Activated naive CD8-positive, alpha-beta T cell treated with anti-CD3 and anti-CD28 coated beads, Interleukin-2, amount 50 U/mL, for 16 hours (primary cell): ENCODE measurements around the gene ARHGAP15.

Experiments used
- DNase-seq: peaks from one replicate; pipeline ENCODE4 v3.0.0-alpha.2; 2020; ENCODE audit warnings: low read depth, low spot score

The ARHGAP15 gene

DNA sequence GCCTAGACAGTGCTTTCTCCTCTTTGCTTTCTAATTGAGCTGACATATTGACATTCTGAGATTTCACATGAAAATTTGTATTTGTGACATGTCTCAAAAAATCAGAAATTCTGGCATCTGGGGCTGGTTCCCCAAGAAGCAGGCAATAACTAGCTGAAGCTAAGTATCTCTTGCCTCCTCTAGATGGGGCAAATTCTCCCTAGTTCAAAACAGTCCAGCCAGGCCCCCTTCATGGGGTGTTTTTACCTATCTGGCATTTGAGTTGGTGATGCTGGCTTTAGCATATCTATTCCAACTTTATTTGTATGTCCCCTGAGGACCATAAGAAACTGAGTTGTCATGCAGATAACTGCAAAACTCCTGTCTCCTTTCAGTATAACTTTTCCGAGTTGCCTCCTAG is 39.9 kb downstream of the ARHGAP15 start:
- DNase-seq: no peak

DNA sequence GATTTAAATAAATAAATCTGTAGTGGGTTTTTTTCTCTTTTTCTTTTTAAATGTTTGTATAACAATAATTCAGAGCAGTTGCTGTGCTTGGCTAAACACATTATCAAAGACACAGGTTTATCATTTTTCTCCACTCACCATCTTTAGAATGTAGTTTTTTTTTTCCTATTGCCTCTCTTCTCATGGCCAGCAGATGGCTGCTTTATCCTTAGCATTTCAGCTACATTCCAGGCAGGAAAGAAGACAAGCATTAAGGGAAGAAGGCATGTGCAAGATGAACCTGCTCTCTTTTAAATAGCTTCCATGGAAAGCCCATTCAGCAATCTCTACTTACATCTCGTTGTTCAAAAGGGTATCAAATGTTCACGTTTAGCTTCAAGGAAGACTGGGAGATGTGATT is 42.6 kb downstream of the ARHGAP15 start:
- no peak for DNase-seq

DNA sequence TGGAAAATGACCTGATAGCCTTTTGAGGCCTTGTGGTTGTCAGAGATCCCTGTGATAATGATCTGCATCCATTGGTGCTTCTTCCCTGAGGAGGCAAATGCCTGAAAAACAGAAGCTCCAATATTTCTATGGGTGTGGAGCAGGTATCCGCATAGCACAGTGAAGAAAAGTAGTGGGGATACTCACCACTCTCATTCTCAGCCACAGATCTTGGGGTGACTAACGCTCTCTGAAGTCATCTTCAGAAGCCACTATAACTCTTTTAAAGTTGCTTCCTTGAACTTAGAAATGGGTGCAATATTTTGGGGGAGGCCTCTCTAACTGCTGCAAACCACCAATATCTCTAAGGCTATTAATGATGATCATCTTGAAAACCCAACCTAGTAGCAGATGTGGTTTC is 46.2 kb downstream of the ARHGAP15 start:
- DNase-seq: no peak

DNA sequence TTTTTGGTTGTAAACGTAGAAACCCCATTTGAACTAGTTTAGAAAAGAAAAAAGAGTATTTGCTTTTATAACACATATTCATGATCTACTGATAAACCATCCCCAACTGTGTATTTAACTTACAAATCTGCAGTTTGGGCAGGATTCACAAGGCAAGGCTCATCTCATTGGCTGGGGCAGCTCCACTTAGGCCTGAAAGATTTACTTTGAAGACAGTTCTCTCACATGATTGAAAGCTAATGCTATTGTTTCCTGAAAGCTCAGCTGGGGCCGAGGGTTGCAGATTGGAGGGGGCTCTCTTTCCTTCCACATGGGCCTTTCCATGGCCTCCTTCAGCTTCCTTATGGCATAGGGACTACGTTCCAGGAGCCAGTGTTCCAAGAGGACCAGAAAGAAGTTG is 47.4 kb downstream of the ARHGAP15 start:
- DNase-seq: no peak

DNA sequence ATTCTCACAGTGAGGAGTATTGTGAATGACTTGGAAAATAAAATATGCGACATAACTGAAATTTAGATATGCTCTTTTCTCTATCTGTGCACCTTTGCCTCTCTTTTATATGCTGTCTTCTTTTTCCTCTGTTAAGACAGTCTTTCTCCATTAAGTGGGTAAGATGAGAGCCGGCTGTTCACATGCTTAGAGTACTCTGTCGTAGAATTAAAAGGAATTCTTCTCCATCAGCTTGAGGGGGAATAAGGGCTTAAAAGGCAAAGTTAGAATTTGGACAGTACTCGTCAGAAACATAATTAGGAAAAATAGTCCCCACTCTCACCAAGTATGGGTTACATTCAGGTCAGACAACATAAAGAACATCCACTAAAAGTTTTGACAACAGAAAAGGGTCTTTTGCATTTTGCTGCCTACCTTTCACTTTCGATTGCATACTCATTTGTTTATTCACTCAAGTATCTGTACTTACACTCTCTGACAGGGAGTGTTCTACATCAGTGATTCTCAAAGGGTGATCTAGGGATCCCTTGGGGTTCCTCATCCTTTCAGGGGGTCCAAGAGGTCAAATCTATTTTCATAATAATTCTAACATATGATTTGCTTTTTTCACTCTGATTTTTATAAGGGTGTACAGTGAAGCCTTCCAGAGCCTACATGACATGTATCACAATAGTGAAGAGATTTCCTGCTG is 48.0 kb downstream of the ARHGAP15 start:
- no peak for DNase-seq

DNA sequence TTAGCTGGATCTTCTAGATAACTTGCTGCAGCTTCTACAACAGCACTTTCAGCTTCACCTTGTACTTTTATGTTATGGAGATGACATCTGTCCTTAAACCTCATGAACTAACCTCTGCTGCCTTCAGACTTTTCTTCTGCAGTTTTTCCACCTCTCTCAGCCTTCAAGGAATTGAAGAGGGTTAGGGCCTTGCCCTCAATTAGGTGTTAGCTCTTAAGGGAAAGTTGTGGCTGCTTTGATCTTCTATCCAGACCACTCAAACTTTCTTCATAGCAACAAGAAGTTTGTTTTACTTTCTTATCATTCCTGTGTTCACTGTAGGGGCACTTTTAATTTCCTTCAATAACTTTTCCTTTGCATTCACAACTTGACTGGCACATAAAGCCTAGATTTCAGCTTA is 52.3 kb downstream of the ARHGAP15 start:
- no peak for DNase-seq

DNA sequence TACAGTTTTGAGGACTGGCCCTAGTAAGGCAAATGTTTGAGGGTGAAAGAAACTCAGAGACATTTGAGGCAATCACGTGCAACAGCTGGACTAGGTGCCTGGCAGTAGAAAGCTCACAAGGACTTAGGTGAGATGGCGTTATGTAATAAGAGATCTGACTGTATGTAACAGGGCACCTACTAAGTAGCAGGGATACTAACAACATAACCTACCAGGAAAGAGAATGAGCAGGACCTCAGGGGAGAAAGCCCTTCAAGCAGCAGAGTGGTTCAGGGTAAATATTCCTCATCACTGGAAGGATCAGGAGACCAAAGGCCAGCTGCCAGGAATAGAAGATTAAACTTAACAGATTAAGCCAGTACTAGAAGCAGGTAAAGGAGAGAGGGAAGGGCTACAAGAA is 53.4 kb downstream of the ARHGAP15 start:
- DNase-seq: no peak

DNA sequence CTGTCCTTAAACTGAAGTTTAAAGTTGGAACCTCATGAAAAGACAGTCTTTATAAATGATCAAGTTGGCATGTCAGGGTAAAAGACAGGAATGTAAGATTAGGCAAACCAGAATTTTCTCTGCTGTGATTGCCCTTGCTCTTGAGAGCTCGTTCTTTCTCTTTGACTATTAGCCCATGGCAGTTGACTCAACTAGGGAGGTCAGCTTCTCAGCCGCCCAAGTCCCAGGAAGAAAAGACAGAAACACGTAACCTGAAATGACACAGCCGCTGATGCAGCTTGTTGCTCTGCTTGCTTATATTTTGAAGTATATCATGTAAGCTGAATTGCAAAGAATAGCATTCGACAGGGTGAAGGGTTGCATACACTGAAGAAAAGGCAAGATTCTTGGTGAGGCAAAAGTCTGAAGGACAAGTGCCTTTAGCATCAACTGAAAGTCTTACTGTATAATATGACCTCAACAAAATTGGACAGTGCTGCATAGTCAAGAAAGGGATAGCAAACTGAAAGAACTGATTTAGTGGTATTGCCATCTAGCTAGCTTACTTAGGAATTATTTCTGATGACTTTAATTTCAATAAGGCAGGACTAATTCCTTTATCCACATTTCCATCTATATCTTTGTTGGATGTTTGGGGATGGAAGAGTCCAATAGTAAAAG is 54.7 kb downstream of the ARHGAP15 start:
- no peak for DNase-seq

DNA sequence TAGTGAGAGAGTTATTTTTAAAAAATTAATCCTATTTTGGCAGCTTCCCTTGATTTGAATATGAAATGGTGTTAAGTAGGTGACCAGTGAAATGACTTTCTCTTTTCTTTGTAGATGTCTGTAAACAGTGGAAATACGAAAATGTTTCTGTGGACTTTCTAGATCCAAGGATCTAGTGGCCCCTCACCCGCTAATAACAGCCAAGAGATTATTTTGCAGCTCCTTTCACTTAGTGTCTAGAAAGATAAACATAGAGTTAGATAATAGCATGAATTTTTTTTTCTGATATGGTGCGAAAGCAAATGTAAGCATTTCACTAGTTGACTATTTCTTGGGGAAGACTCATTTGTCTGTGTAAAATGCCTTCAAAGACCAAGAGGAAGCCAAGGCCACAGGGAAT is 57.7 kb downstream of the ARHGAP15 start:
- no peak for DNase-seq

DNA sequence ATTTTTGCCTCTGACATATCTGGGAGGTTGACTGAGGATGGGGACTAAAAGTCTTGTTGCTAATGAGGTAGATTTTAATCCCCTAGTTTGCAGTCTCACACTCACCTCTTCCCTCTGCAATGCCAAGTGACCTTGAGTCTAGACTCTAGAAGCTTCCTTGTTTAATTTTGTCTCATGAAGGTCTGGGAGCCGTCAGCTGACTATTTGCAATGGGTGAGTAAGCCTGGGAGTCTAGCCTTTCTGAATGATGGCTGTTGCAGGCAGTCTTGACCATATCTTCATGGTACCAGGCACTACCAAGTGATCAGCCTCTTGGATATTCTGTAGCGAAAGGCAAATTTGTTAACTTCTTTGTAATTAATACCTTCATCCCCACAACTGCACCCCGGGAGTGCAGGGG is 61.2 kb downstream of the ARHGAP15 start:
- DNase-seq: no peak

DNA sequence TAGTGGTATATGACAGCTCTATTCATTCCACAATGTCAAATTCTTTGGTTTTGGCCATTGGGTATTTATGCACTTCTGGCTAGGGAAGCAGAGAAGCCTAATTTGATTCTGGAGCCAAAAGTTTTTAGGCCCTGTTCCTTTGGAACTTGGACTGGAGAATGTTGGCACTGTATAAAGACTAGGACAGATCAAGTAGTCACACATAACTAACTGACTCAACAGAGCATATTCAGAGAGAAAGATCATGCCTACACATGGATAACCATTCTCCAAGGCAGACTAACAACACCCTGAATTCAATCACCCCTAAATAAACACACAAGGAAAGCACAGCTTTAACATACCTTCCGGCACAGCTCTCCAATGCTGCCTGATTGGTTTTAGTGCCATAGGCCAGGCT is 62.9 kb downstream of the ARHGAP15 start:
- no peak for DNase-seq

DNA sequence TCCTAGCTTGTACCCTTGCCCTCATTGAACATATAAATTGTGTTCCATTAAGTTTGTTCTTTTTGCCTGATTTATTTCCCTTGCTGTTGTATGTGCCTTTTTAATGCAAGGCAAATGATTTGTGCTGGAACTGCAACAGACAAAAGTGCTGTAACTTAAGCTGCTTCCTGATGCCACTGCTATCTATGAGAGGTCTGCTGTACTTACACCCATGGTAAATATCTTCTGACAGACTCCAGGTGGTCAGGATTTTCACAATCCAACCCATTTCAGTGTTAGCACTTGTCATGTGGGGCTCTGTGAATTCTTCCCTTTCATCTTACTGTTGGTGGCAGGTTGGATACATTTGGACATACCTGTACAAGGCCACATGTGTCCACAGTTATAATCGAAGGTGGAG is 63.5 kb downstream of the ARHGAP15 start:
- DNase-seq: no peak

DNA sequence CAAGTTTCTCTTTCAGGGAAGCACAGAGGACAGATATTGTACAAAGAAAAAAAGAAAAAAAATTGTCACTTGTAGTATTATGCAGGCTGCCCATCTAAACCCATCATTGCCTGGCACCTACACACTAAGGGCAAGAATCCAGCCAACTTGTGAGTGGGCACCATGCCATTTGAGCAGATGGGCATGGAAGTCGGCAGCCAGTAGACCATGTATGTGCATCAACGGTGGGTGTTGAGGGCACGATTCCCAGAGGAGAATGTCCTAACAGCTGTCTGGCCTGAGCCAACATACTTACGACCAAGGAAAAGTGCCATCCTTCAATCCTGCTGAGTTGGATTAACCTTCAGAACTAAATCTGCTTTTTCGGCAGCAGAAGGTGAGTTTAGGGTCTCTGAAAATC is 63.9 kb downstream of the ARHGAP15 start:
- DNase-seq: no peak

DNA sequence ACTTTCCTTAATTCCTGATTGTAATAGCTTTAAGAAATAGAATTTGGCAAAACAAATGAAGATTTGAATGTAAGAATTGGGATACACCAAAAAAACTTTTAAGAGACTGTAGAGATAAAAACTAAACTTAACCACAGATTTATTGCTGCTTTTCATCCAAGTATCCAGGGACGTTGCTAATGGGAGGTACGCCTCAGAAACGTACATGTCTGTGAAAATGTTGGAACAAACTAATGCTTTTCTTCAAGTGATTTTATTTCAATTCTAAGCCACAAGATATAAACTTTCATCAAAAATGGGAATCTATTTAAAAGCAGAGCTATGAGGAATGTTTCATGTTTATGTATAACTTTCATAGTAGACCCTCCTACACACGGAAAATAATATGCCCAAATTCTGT is 66.3 kb downstream of the ARHGAP15 start:
- DNase-seq: no peak

DNA sequence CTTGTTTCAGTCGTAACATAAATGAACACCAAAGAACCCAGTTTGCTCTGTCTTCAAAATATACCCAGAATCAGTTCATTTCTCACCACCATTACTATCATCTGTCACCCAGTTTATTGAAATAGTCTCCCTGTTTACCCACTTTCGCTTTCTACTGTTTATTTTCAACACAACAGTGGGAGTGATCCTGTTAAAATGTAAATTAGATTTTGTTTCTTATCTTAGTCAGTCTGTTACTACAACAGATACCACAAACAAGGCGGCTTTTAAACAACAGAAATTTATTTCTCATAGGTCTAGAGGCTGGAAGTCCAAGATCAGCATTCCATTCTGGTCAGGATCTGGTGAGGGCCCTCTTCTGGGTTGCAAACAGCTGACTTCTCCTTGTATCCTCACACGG is 74.8 kb downstream of the ARHGAP15 start:
- no peak for DNase-seq

DNA sequence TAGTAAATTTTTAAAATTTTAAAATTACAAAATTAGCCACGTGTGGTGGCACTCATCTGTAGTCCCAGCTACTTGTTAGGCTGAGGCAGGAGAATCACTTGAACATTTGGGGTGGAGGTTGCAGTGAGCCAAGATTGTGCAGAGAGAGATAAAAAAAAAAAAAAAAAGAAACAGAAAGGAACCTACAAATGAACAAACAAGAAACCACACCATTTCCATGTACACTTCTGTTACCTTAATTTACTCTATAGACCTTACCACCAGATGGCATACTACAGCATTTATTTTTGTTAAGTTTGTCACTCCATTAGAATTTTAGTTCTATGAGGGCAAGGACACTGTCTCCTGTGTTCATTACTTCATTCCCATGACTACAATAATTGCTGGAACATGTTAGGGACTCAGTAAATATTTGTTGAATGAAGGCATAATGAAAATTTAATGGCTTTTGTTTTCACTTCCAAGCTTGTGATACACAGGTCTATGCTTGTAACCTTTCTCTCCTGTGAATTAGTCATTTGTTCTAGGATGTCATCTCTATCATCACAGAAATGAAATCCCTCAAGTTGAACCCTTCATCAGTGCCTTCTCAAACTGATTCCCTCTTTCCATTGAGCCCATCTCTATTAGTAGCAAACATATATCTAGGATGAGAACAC is 76.0 kb downstream of the ARHGAP15 start:
- DNase-seq: no peak

DNA sequence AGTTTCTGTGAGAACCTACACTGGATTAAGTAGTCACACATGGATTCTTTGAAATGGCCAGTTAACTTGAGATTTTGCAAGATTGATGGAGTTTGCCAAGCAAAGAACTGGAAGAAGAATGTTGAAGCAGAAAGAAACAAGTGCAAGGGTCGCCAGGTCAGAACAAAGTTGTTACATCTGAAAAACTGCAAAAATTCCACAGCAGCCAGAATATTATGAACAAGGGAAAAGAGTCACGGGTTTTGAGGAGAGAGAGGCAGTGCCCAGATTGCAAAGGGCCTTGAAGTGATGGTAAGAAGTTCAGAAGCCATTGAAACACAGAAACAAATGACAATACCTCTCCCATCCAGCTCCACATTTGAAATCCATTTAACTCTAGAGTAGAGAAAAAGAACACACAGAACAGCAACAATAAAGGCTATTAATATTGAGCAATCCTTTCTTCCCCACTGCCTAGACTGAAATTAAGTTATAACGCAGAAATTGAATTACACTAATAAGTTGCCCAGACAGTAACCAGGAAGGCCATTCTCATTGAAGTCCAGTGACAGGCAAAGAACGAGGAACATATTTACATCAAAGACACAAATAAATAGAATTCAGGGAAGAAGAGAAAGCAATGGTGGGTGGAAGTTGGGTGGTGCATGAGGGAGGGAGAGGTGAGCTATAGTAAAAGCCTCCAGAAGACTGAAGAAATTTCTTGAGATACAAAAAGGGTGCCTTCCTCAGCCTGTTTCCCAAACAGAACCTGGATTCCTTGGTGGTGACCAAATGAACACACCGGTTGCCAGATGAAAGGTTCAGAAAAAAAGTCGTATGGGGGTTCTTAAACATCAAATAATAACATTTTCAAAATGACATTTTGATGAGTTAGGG is 80.6 kb downstream of the ARHGAP15 start:
- no peak for DNase-seq

DNA sequence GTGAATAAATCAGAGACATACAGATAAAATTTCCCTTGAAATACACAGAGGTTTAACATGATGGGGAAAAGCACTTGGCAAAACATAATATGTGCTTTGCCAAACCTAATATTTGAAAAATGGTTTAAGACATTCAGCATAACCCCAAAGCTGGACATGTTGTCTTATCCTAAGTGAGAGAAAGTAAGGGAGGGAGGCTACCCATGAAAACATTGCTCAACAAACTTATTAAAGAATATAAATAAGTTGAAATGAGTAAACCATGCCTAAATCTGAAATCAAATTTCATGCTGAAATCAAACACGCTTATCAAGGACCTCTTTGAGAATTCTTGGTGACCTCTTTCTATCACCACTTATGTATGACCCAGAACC is 81.2 kb downstream of the ARHGAP15 start:
- DNase-seq: no peak

DNA sequence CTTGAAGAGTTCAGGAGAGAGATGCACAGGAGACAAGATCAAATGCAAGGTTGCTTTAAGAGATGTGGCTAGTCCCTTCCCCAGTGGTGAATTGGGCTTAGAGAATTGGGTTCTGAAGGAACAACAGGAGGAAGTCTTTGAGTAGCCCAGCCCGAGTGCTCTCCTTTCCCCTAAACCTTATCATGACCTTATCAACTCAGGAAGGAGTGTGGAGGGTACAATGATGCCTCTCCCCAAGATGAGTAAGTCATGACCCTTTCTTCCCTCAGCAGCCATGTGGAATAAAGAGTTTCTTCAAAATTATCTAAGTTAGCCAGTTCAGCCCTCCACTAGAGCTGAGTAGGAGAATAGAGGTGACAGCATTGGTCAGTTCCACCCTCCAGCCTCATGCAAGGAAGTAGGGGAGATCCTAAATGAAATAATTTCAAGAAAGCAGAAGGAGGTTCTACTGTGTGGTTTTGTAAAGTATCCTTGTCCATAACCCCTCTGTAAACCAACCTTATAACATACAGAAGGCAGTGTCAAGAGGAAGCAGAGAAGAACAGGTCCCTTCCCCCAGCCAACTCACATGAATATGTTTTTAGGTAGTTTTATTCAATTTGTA is 88.4 kb downstream of the ARHGAP15 start:
- DNase-seq: no peak

DNA sequence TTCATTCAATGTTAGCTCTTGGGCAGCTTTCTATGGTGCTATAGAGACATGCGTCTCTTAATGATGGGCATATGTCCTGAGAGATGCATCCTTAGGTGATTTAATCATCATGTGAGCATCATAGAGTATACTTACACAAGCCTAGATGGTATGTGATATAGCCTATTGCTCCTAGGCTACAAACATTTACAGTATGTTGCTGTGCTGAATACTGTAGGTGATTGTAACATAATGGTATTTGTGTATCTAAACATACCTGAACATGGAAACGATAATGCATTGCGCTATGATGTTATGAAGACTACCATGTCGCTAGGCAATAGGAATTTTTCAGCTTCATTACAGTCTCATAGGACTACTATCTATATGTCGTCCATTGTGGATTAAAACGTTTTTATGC is 89.4 kb downstream of the ARHGAP15 start:
- DNase-seq: no peak

DNA sequence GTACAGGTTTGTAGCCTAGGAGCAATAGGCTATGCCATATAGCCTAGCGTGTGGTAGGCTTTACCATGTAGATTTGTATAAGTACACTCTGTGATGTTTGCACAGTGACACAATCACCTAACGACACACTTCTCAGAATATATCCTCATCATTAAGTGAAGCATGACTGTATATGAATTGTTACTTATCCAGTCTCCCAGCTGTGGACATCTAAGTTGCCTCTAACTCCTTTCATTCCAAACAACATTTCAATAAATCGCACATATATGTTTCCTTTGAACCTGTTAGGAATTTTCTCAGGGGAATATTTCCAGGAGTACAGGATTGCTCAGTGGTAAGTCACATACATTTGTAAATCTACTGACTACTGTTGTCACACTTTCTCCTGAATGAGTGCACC is 90.0 kb downstream of the ARHGAP15 start:
- no peak for DNase-seq

DNA sequence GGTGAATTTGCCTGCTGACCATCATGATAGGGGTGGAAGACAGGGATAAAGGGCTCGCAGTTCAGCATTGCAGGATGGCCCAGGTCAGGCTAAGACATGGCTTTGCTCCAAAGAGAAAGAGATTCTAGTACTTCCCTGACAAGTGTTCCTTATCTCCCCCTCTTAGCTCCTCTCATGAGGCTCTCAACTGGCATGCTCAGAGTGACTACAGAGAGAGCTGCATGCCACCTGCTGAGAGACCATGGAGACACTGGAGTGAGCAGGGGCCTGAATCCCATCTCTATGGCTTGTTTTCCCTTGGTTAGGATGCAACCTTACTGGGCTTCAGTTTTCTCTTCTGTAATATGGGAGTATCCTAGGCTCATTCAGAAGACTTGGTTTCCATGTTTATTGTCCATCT is 94.3 kb downstream of the ARHGAP15 start:
- DNase-seq: no peak
